GM23338 (cell line): ENCODE data around the gene PRMT1. TPM values are rescaled to one million over a fixed set of nuclear protein-coding genes. Genes with fewer than 3 reads are reported as not detected.

ENCODE experiments used
- ATAC-seq: fragments of 200-7000 bp; cut with Tn5 transposase; 3 replicates; pipeline ENCODE4 v1.9.1; 2020
- DNase-seq: peaks from one replicate; pipeline ENCODE4 v3.0.0-alpha.2; 2015; ENCODE audit warnings: low spot score
- H2AFZ ChIP-seq: fragments of 200-600 bp; sonication (generic); 2 replicates; pipeline ENCODE4 v1.8.0; 2016; ENCODE audit warnings: antibody characterized with exemption, mild to moderate bottlenecking, moderate library complexity
- H3F3A ChIP-seq: fragments of 200-600 bp; sonication (generic); replicated peaks from 2 replicates; pipeline ENCODE4 v1.8.0; 2017; ENCODE audit warnings: antibody characterized with exemption, mixed run types, low read depth
- H3K27ac ChIP-seq: fragments of 200-600 bp; sonication (generic); 2 replicates; pipeline ENCODE4 v1.6.1; 2016; ENCODE audit warnings: low read depth
- H3K27me3 ChIP-seq: fragments of 200-600 bp; sonication (generic); 2 replicates; pipeline ENCODE4 v1.8.0; 2016; ENCODE audit warnings: mild to moderate bottlenecking, mixed run types, moderate library complexity; ENCODE audit not compliant: insufficient read depth
- H3K36me3 ChIP-seq: fragments of 200-600 bp; sonication (generic); 2 replicates; pipeline ENCODE4 v1.8.0; 2016; ENCODE audit warnings: mild to moderate bottlenecking; ENCODE audit not compliant: insufficient read depth
- H3K4me1 ChIP-seq: fragments of 200-600 bp; sonication (generic); 2 replicates; pipeline ENCODE4 v1.8.0; 2016; ENCODE audit warnings: mild to moderate bottlenecking, moderate library complexity; ENCODE audit not compliant: insufficient read depth
- H3K4me2 ChIP-seq: fragments of 200-600 bp; sonication (generic); 2 replicates; pipeline ENCODE4 v1.7.1; 2017; ENCODE audit warnings: mixed run types
- H3K4me3 ChIP-seq: fragments of 200-600 bp; sonication (generic); 2 replicates; pipeline ENCODE4 v1.6.1; 2016; ENCODE audit warnings: mixed run types
- H3K79me2 ChIP-seq: fragments of 200-600 bp; sonication (generic); replicated peaks from 2 replicates; pipeline ENCODE4 v1.8.0; 2017; ENCODE audit warnings: mild to moderate bottlenecking; ENCODE audit not compliant: insufficient read depth
- H3K9me2 ChIP-seq: fragments of 200-600 bp; sonication (generic); 2 replicates; pipeline ENCODE4 v1.8.0; 2017; ENCODE audit not compliant: insufficient read depth
- H4K20me1 ChIP-seq: fragments of 200-600 bp; sonication (generic); replicated peaks from 2 replicates; pipeline ENCODE4 v1.8.0; 2017; ENCODE audit warnings: mild to moderate bottlenecking; ENCODE audit not compliant: insufficient read depth
- H3K27ac Mint-ChIP-seq: 2 replicates; pipeline ENCODE4 v1.8.0; 2020; ENCODE audit warnings: inconsistent platforms, mild to moderate bottlenecking, moderate library complexity, mixed read lengths
- H3K27me3 Mint-ChIP-seq: 3 replicates; pipeline ENCODE4 v1.8.0; 2022; ENCODE audit warnings: low read depth, mild to moderate bottlenecking, moderate library complexity, mixed read lengths, inconsistent platforms; ENCODE audit not compliant: insufficient read depth, poor library complexity
- H3K36me3 Mint-ChIP-seq: 3 replicates; pipeline ENCODE4 v1.8.0; 2021; ENCODE audit warnings: low read depth, mild to moderate bottlenecking, inconsistent platforms, moderate library complexity, mixed read lengths
- H3K4me1 Mint-ChIP-seq: 3 replicates; pipeline ENCODE4 v1.8.0; 2020; ENCODE audit warnings: mild to moderate bottlenecking, inconsistent platforms, mixed read lengths
- H3K4me3 Mint-ChIP-seq: 3 replicates; pipeline ENCODE4 v1.8.0; 2021; ENCODE audit warnings: moderate library complexity, mild to moderate bottlenecking, inconsistent platforms, mixed read lengths
- H3K9me3 Mint-ChIP-seq: 3 replicates; pipeline ENCODE4 v1.8.0; 2020; ENCODE audit warnings: moderate library complexity, mild to moderate bottlenecking, inconsistent platforms, mixed read lengths
- CREB1 ChIP-seq: fragments of 250-450 bp; sonication (Bioruptor Pico); IDR thresholded peaks from 2 replicates; pipeline ENCODE4 v1.5.0; 2020; ENCODE audit warnings: low read depth, mild to moderate bottlenecking, moderate library complexity
- EZH2 ChIP-seq: fragments of 200-600 bp; sonication (generic); IDR thresholded peaks from one replicate; pipeline ENCODE4 v1.8.0; 2017; ENCODE audit warnings: antibody characterized with exemption, mild to moderate bottlenecking, low read depth; ENCODE audit not compliant: unreplicated experiment
- EZH2phosphoT487 ChIP-seq: fragments of 200-600 bp; sonication (generic); IDR thresholded peaks from one replicate; pipeline ENCODE4 v1.8.1; 2018; ENCODE audit warnings: antibody characterized with exemption; ENCODE audit not compliant: unreplicated experiment
- JUNB ChIP-seq: IDR thresholded peaks from one replicate; pipeline ENCODE4 v1.6.1; 2016; ENCODE audit warnings: antibody characterized with exemption; ENCODE audit not compliant: unreplicated experiment
- NANOG ChIP-seq: IDR thresholded peaks from 2 replicates; pipeline ENCODE4 v1.6.1; 2016; ENCODE audit warnings: antibody characterized with exemption, borderline replicate concordance
- POLR2AphosphoS5 ChIP-seq: IDR thresholded peaks from 2 replicates; pipeline ENCODE4 v1.6.1; 2016; ENCODE audit warnings: antibody characterized with exemption, low read depth
- REST ChIP-seq: IDR thresholded peaks from one replicate; pipeline ENCODE4 v1.6.1; 2018; ENCODE audit warnings: antibody characterized with exemption; ENCODE audit not compliant: unreplicated experiment
- STAT1 ChIP-seq: IDR thresholded peaks from one replicate; pipeline ENCODE4 v1.6.1; 2016; ENCODE audit warnings: antibody characterized with exemption; ENCODE audit not compliant: unreplicated experiment
- ZNF114 ChIP-seq: fragments of 250-450 bp; sonication (Bioruptor Pico); IDR thresholded peaks from 2 replicates; pipeline ENCODE4 v1.5.0; 2020; ENCODE audit warnings: mild to moderate bottlenecking, moderate library complexity
- ZNF331 ChIP-seq: fragments of 250-450 bp; sonication (Bioruptor Pico); IDR thresholded peaks from 2 replicates; pipeline ENCODE4 v1.5.0; 2020; ENCODE audit warnings: low read depth, mild to moderate bottlenecking, moderate library complexity
- polyA plus RNA-seq: library from polyadenylated mRNA; unstranded; fragments of >200 nt; fragmentation: Nextera tagmentation; extraction: Ambion mirVana; gene quantifications from 2 replicates; pipeline ENCODE4 v1.2.1, GENCODE V29; 2016
- total RNA-seq: library from RNA; depleted of rRNA; stranded (reverse); fragments of >200 nt; shearing (Covaris generic); gene quantifications from 2 replicates; pipeline ENCODE4 v1.2.3, GENCODE V29; 2014
- TF ChIP-seq, protein P1 (sequence below), 2 experiments: fragments of 200-600 bp in 1 of 2; sonication (generic) in 1 of 2; conservative IDR thresholded peaks; 2 replicates each; pipeline versions ENCODE4 v1.5.1 to v1.6.1; 2016 to 2017; ENCODE audit warnings: antibody characterized with exemption in 2 of 2, low read depth in 2 of 2, mild to moderate bottlenecking in 2 of 2, moderate library complexity in 1 of 2
- TF ChIP-seq, protein P2 (sequence below): IDR thresholded peaks from 2 replicates; pipeline ENCODE4 v1.6.1; 2016; ENCODE audit warnings: antibody characterized with exemption

PRMT1 gene
- total and polyA plus RNA-seq, 2 experiments from 2014 or later: 590 to 700 TPM

DNA sequence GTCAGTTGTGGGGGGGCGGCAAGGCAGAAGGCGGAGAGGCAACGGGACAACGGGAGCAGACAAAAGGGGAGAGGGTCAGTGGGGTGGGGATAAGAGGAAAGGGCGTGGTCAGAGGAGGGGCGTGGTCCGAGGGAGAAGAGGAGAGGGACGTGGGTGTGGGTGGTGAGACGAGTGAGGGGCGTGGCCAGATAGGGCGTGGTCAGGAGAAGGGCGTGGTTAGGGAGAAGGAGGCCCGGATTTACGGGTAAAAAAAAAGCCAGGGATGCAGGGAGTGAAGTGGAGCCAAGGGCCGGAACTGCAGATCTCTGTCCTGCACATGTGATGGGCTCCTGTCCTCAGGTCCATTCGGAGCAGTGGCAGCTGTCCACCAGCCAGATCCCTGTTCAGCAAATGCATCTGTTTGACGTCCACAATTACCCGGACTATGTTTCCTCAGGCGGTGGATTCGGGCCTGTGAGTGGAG is 35.4 kb downstream of the PRMT1 start:
- Histone ChIP-seq H3K27me3 (no peaks in the 10 kb centered on the region), H3K9me2 (no peaks in the 10 kb centered on the region), H3K27ac (no peak overlapping the region), H2AFZ (no peak overlapping the region), H3K36me3 (peaks cover 7% of the 10 kb centered on the region; the same call in 1 of the 2 replicates), H3K4me3 (no peak overlapping the region), H3K4me1 (peaks cover 3% of the 10 kb centered on the region; the same call in 1 of the 2 replicates), H3K79me2 (no peaks in the 10 kb centered on the region), H3K4me2 (0 out of 2 replicates have a peak overlapping the region, but pooled peaks have one; percentile 43), H3F3A (no peaks in the 10 kb centered on the region), H4K20me1 (no peaks in the 10 kb centered on the region)
- peak; percentile 92 for DNase-seq
- no peak overlapping the region for H3K27ac Mint-ChIP-seq
- ATAC-seq: peak; percentile 93
- H3K4me3 Mint-ChIP-seq: no peak overlapping the region
- peaks cover 11% of the 10 kb centered on the region for H3K27me3 Mint-ChIP-seq
- H3K9me3 Mint-ChIP-seq: no peaks in the 10 kb centered on the region
- H3K36me3 Mint-ChIP-seq: peaks cover 55% of the 10 kb centered on the region
- TF ChIP-seq REST: no peak
- no peak for TF ChIP-seq JUNB
- no peak for TF ChIP-seq NANOG
- TF ChIP-seq POLR2AphosphoS5: peak; percentile 60
- H3K4me1 Mint-ChIP-seq: peaks cover 4% of the 10 kb centered on the region; the same call in 2 of the 3 replicates

DNA sequence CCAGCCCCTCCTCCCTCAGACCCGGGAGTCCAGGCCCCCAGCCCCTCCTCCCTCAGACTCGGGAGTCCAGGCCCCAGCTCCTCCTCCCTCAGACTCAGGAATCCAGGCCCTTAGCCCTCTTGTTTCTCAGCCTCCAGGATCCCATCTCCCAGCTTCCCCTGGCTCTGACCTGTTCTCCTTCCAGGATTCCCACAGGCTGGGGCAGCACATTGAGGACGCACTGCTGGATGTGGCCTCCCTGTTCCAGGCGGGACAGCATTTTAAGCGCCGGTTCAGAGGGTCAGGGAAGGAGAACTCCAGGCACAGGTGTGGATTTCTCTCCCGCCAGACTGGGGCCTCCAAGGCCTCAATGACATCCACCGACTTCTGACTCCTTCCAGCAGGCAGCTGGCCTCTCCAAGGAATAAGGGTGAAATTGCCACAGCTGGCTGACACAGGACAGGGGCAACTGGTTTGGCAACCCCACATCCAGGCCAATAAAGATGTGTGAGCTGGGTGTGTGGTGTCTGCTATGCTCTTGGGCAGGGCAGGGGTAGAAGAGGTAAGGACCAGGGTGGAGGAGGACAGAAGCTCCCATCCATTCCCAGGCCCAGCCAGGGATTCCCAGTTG is 36.3 kb downstream of the PRMT1 start:
- H3K27ac Mint-ChIP-seq: no peak overlapping the region
- H3K4me2 ChIP-seq: no peak overlapping the region
- H3K27me3 Mint-ChIP-seq: peaks cover 16% of the 10 kb centered on the region
- peaks cover 52% of the 10 kb centered on the region for H3K36me3 Mint-ChIP-seq
- H3K27me3 ChIP-seq: no peaks in the 10 kb centered on the region
- H3K4me1 Mint-ChIP-seq: peaks cover 7% of the 10 kb centered on the region; the same call in 2 of the 3 replicates
- no peak overlapping the region for H3K27ac ChIP-seq
- no peaks in the 10 kb centered on the region for H4K20me1 ChIP-seq
- H3K4me1 ChIP-seq: peaks cover 3% of the 10 kb centered on the region; the same call in 1 of the 2 replicates
- no peaks in the 10 kb centered on the region for H3K9me2 ChIP-seq
- H3K4me3 ChIP-seq: no peak overlapping the region
- peaks cover 7% of the 10 kb centered on the region; the same call in 1 of the 2 replicates for H3K36me3 ChIP-seq
- DNase-seq: no peak
- no peak for ATAC-seq
- H2AFZ ChIP-seq: no peak overlapping the region
- 0 out of 2 replicates have a peak, but pooled peaks cover under 1% of the 10 kb centered on the region for H3F3A ChIP-seq
- no peak overlapping the region for H3K4me3 Mint-ChIP-seq
- no peaks in the 10 kb centered on the region for H3K9me3 Mint-ChIP-seq
- H3K79me2 ChIP-seq: no peaks in the 10 kb centered on the region
- TF ChIP-seq REST (no peak), NANOG (no peak), JUNB (no peak), ZNF114 (CRISPR knock-in tag) (no peak), POLR2AphosphoS5 (no peak), EZH2phosphoT487 (no peak), ZNF331 (no peak), STAT1 (no peak), CREB1 (CRISPR knock-in tag) (no peak), EZH2 (no peak)
- TF ChIP-seq, protein P1, sequence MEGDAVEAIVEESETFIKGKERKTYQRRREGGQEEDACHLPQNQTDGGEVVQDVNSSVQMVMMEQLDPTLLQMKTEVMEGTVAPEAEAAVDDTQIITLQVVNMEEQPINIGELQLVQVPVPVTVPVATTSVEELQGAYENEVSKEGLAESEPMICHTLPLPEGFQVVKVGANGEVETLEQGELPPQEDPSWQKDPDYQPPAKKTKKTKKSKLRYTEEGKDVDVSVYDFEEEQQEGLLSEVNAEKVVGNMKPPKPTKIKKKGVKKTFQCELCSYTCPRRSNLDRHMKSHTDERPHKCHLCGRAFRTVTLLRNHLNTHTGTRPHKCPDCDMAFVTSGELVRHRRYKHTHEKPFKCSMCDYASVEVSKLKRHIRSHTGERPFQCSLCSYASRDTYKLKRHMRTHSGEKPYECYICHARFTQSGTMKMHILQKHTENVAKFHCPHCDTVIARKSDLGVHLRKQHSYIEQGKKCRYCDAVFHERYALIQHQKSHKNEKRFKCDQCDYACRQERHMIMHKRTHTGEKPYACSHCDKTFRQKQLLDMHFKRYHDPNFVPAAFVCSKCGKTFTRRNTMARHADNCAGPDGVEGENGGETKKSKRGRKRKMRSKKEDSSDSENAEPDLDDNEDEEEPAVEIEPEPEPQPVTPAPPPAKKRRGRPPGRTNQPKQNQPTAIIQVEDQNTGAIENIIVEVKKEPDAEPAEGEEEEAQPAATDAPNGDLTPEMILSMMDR (conservative IDR thresholded peaks at IDR 0.05; ENCODE audit: low read depth in 2 of 2): no peak
- TF ChIP-seq, protein P2, sequence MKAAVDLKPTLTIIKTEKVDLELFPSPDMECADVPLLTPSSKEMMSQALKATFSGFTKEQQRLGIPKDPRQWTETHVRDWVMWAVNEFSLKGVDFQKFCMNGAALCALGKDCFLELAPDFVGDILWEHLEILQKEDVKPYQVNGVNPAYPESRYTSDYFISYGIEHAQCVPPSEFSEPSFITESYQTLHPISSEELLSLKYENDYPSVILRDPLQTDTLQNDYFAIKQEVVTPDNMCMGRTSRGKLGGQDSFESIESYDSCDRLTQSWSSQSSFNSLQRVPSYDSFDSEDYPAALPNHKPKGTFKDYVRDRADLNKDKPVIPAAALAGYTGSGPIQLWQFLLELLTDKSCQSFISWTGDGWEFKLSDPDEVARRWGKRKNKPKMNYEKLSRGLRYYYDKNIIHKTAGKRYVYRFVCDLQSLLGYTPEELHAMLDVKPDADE: no peak
